HCT116 (cell line): ENCODE data around the gene GRIK4. TPM values are rescaled to one million over a fixed set of nuclear protein-coding genes. Genes with fewer than 3 reads are reported as not detected.

Experiments
- ATAC-seq: fragments of 200-7000 bp; cut with Tn5 transposase; 2 replicates; pipeline ENCODE4 v1.9.1; 2020; ENCODE audit warnings: mild to moderate bottlenecking, moderate library complexity
- BruUV-seq: library from RNA; stranded (reverse); fragments of 400-500 nt; replicated peaks from 2 replicates; lab custom pipeline; 2021; lab: Mats Ljungman, UMichigan
- CTCF ChIA-PET: fragments of 300-600 bp; sonication (Branson Sonifier 250); formaldehyde crosslinking; loops from one replicate; lab custom pipeline; 2021; ENCODE audit warnings: antibody characterized with exemption; lab: Charles Lee
- POLR2A ChIA-PET: fragments of 300-600, 350-600 bp; sonication (Branson Sonifier 250); formaldehyde crosslinking; loops from one replicate; lab custom pipeline; 2021; ENCODE audit warnings: antibody characterized with exemption; lab: Charles Lee
- RAD21 ChIA-PET, 2 experiments: fragments of 300-600 bp; sonication (Branson Sonifier 250); formaldehyde crosslinking; loops; one replicate each; lab custom pipeline; 2023; ENCODE audit warnings: low total read pairs in 2 of 2; ENCODE audit not compliant: uncharacterized antibody in 2 of 2, unreplicated experiment in 2 of 2, low non-redundant PET in 1 of 2; lab: Charles Lee
- DNase-seq: peaks from one replicate; pipeline ENCODE4 v3.0.0-alpha.2; 2010; ENCODE audit warnings: low read depth, low spot score
- H2AFZ ChIP-seq: fragments of 200-600 bp; shearing (Covaris generic), sonication (generic); 2 replicates; pipeline ENCODE4 v1.6.1; 2017; ENCODE audit warnings: low read depth, mixed run types, mixed read lengths, antibody characterized with exemption, low read length; ENCODE audit not compliant: poor library complexity, severe bottlenecking
- H3K27ac ChIP-seq: 2 replicates; pipeline ENCODE4 v1.5.1; 2012; ENCODE audit warnings: low read depth, low read length
- H3K27me3 ChIP-seq: fragments of 200-600 bp; sonication (generic); 2 replicates; pipeline ENCODE4 v1.6.1; 2016; ENCODE audit warnings: mixed run types, low read length, mixed read lengths; ENCODE audit not compliant: insufficient read depth
- H3K36me3 ChIP-seq, 2 experiments: fragments of 200-500 bp in 1 of 2; fragments of 200-600 bp in 1 of 2; sonication (Bioruptor generic) in 1 of 2; sonication (generic) in 1 of 2; 2 replicates each; pipeline versions ENCODE4 v1.5.1 to v1.6.1; 2014 to 2016; ENCODE audit warnings: low read length in 2 of 2, inconsistent platforms in 1 of 2, mixed read lengths in 1 of 2, mixed run types in 1 of 2; ENCODE audit not compliant: insufficient read depth in 2 of 2, control insufficient read depth in 1 of 2
- H3K4me1 ChIP-seq, 2 experiments: fragments of 200-600 bp in 1 of 2; sonication (generic) in 1 of 2; 2 replicates each; pipeline versions ENCODE4 v1.5.1 to v1.6.1; 2012 to 2017; ENCODE audit warnings: low read length in 2 of 2, inconsistent platforms in 1 of 2, mild to moderate bottlenecking in 1 of 2, mixed read lengths in 1 of 2, mixed run types in 1 of 2, moderate library complexity in 1 of 2; ENCODE audit not compliant: insufficient read depth in 2 of 2, control insufficient read depth in 1 of 2
- H3K4me2 ChIP-seq: fragments of 200-600 bp; sonication (generic); 2 replicates; pipeline ENCODE4 v1.6.1; 2017; ENCODE audit warnings: mixed run types, low read length, mixed read lengths
- H3K4me3 ChIP-seq, 2 experiments: fragments of 200-600 bp in 1 of 2; sonication (generic) in 1 of 2; replicated peaks in 1 of 2; 2 replicates each; pipeline ENCODE4 v1.5.1; 2011 to 2016; ENCODE audit warnings: low read length in 2 of 2, control low read depth in 1 of 2, low read depth in 1 of 2, mild to moderate bottlenecking in 1 of 2, mixed read lengths in 1 of 2, mixed run types in 1 of 2
- H3K79me2 ChIP-seq: fragments of 200-600 bp; sonication (generic); 2 replicates; pipeline ENCODE4 v1.6.1; 2017; ENCODE audit warnings: mild to moderate bottlenecking, mixed run types, low read length, moderate library complexity, mixed read lengths; ENCODE audit not compliant: insufficient read depth
- H3K9ac ChIP-seq: fragments of 200-600 bp; sonication (generic); 2 replicates; pipeline ENCODE4 v1.6.1; 2016; ENCODE audit warnings: low read length, mixed read lengths
- H3K9me2 ChIP-seq: fragments of 200-600 bp; sonication (generic), shearing (Covaris generic); 2 replicates; pipeline ENCODE4 v1.6.1; 2017; ENCODE audit warnings: mixed run types, mild to moderate bottlenecking, moderate library complexity; ENCODE audit not compliant: insufficient read depth
- H3K9me3 ChIP-seq, 2 experiments: fragments of 200-500 bp in 1 of 2; fragments of 200-600 bp in 1 of 2; sonication (Bioruptor generic) in 1 of 2; sonication (generic) in 1 of 2; 2 replicates each; pipeline ENCODE4 v1.6.1; 2014 to 2017; ENCODE audit warnings: low read length in 2 of 2, mixed read lengths in 2 of 2, inconsistent platforms in 1 of 2, low read depth in 1 of 2, mild to moderate bottlenecking in 1 of 2, mixed run types in 1 of 2, moderate library complexity in 1 of 2; ENCODE audit not compliant: control insufficient read depth in 1 of 2, insufficient read depth in 1 of 2
- H4K20me1 ChIP-seq: fragments of 200-600 bp; sonication (generic), shearing (Covaris generic); 2 replicates; pipeline ENCODE4 v1.6.1; 2017; ENCODE audit warnings: mixed run types, mild to moderate bottlenecking, moderate library complexity; ENCODE audit not compliant: insufficient read depth
- CEBPB ChIP-seq: IDR thresholded peaks from 2 replicates; pipeline ENCODE4 v1.6.1; 2012; ENCODE audit warnings: low read depth
- EGR1 ChIP-seq: IDR thresholded peaks from 2 replicates; pipeline ENCODE4 v1.6.1; 2012; ENCODE audit warnings: low read depth
- ELF1 ChIP-seq: IDR thresholded peaks from 2 replicates; pipeline ENCODE4 v1.6.1; 2012; ENCODE audit warnings: low read depth, borderline replicate concordance
- EZH2phosphoT487 ChIP-seq: fragments of 200-600 bp; IDR thresholded peaks from 2 replicates; pipeline ENCODE4 v1.6.1; 2018; ENCODE audit warnings: antibody characterized with exemption, borderline replicate concordance
- FOSL1 ChIP-seq: IDR thresholded peaks from 2 replicates; pipeline ENCODE4 v1.6.1; 2012; ENCODE audit warnings: low read depth
- JUND ChIP-seq: IDR thresholded peaks from 2 replicates; pipeline ENCODE4 v1.6.1; 2012
- POLR2A ChIP-seq: IDR thresholded peaks from 2 replicates; pipeline ENCODE4 v1.7.0; 2011; ENCODE audit warnings: borderline replicate concordance; ENCODE audit not compliant: insufficient read depth, insufficient read length; ENCODE audit errors: extremely low read depth
- SIN3A ChIP-seq: IDR thresholded peaks from 2 replicates; pipeline ENCODE4 v1.6.1; 2012; ENCODE audit warnings: low read depth
- SP1 ChIP-seq: IDR thresholded peaks from 2 replicates; pipeline ENCODE4 v1.6.1; 2012; ENCODE audit warnings: low read depth
- SRF ChIP-seq: IDR thresholded peaks from 2 replicates; pipeline ENCODE4 v1.6.1; 2012; ENCODE audit warnings: low read depth
- ZFX ChIP-seq: fragments of 450-650 bp; IDR thresholded peaks from 2 replicates; pipeline ENCODE4 v1.6.1; 2017
- ZNF274 ChIP-seq: fragments of 200-500 bp; sonication (Bioruptor generic); IDR thresholded peaks from 2 replicates; pipeline ENCODE4 v1.6.1; 2014; ENCODE audit warnings: mild to moderate bottlenecking, low read depth, low read length, inconsistent platforms
- intact Hi-C: fragments of 100-400 bp; cut with micrococcal nuclease; formaldehyde crosslinking; loops from 2 replicates; pipeline ENCODE4 v1.10.0; 2022
- total RNA-seq: library from RNA; stranded (reverse); gene quantifications from one replicate; pipeline ENCODE4 v1.2.1, GENCODE V29; 2021; ENCODE audit not compliant: unreplicated experiment
- TF ChIP-seq, protein P1 (sequence below): IDR thresholded peaks from 2 replicates; pipeline ENCODE4 v1.6.1; 2011; ENCODE audit warnings: mild to moderate bottlenecking, low read length, moderate library complexity; ENCODE audit not compliant: insufficient replicate concordance; ENCODE audit errors: extremely low read depth
- TF ChIP-seq, protein P2 (sequence below), 3 experiments: fragments of 200-600 bp in 1 of 3; sonication (generic) in 1 of 3; IDR thresholded peaks in 2 of 3; conservative IDR thresholded peaks in 1 of 3; 2 replicates each; pipeline ENCODE4 v1.5.1; 2012 to 2017; ENCODE audit warnings: low read depth in 2 of 3, low read length in 2 of 3, antibody characterized with exemption in 1 of 3, borderline replicate concordance in 1 of 3, control low read depth in 1 of 3, mild to moderate bottlenecking in 1 of 3, mixed read lengths in 1 of 3, mixed run types in 1 of 3, moderate library complexity in 1 of 3; ENCODE audit not compliant: insufficient read depth in 1 of 3
- TF ChIP-seq, protein P3 (sequence below): IDR thresholded peaks from 2 replicates; pipeline ENCODE4 v1.6.1; 2012; ENCODE audit warnings: low read depth

GRIK4 gene
- total RNA-seq, 1 experiment from 2014 or later, result 0.52 TPM

DNA sequence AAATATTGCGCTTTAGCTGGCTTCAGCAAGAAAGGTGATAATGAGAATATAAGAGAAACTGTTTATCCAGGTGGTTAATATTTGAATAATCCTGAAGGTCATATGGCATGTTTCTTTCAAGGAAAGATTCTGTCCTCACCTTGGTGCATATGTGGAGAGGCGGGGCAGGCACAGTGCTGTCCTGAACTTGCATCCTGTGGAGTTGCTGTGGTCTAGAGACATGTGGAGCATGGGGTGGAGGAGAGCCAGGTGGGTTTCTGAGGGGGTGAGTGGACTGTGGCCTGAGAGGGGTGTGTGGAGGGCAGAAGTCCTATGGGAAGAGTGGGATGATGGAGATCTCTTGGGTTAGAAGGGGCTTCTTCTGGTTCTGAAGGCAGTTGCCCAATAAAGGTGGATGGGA, 65.5 kb downstream of the GRIK4 start:
- Histone ChIP-seq H3K4me1 (no peaks in the 10 kb centered on the region), H3K9me2 (no peaks in the 10 kb centered on the region), H3K79me2 (no peaks in the 10 kb centered on the region), H3K4me2 (no peak overlapping the region), H3K4me3 (no peak overlapping the region), H3K27ac (no peak overlapping the region), H2AFZ (no peak overlapping the region), H3K36me3 (no peaks in the 10 kb centered on the region), H3K27me3 (peaks cover 4% of the 10 kb centered on the region; the same call in 1 of the 2 replicates), H3K9ac (no peak overlapping the region), H3K9me3 (no peaks in the 10 kb centered on the region), H4K20me1 (no peaks in the 10 kb centered on the region)
- DNase-seq, result no peak
- ChIA-PET RAD21 (no interaction called here), POLR2A (no interaction called here), CTCF (no interaction called here)
- no peak for ATAC-seq
- intact Hi-C loops, result no loop called here
- TF ChIP-seq SP1 (no peak), ZNF274 (no peak), ZFX (no peak), FOSL1 (no peak), EGR1 (no peak), CEBPB (no peak), JUND (no peak), SIN3A (no peak), EZH2phosphoT487 (no peak), ELF1 (no peak), POLR2A (no peak), SRF (no peak)
- TF ChIP-seq, protein P1, sequence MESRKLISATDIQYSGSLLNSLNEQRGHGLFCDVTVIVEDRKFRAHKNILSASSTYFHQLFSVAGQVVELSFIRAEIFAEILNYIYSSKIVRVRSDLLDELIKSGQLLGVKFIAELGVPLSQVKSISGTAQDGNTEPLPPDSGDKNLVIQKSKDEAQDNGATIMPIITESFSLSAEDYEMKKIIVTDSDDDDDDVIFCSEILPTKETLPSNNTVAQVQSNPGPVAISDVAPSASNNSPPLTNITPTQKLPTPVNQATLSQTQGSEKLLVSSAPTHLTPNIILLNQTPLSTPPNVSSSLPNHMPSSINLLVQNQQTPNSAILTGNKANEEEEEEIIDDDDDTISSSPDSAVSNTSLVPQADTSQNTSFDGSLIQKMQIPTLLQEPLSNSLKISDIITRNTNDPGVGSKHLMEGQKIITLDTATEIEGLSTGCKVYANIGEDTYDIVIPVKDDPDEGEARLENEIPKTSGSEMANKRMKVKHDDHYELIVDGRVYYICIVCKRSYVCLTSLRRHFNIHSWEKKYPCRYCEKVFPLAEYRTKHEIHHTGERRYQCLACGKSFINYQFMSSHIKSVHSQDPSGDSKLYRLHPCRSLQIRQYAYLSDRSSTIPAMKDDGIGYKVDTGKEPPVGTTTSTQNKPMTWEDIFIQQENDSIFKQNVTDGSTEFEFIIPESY, result no peak
- TF ChIP-seq, protein P2, sequence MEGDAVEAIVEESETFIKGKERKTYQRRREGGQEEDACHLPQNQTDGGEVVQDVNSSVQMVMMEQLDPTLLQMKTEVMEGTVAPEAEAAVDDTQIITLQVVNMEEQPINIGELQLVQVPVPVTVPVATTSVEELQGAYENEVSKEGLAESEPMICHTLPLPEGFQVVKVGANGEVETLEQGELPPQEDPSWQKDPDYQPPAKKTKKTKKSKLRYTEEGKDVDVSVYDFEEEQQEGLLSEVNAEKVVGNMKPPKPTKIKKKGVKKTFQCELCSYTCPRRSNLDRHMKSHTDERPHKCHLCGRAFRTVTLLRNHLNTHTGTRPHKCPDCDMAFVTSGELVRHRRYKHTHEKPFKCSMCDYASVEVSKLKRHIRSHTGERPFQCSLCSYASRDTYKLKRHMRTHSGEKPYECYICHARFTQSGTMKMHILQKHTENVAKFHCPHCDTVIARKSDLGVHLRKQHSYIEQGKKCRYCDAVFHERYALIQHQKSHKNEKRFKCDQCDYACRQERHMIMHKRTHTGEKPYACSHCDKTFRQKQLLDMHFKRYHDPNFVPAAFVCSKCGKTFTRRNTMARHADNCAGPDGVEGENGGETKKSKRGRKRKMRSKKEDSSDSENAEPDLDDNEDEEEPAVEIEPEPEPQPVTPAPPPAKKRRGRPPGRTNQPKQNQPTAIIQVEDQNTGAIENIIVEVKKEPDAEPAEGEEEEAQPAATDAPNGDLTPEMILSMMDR (IDR thresholded peaks at IDR 0.05 in 2 of 3, conservative IDR thresholded peaks at IDR 0.05 in 1 of 3; ENCODE audit: borderline replicate concordance in 1 of 3, insufficient read depth in 1 of 3, low read depth in 2 of 3, low read length in 2 of 3), result no peak
- TF ChIP-seq, protein P3, sequence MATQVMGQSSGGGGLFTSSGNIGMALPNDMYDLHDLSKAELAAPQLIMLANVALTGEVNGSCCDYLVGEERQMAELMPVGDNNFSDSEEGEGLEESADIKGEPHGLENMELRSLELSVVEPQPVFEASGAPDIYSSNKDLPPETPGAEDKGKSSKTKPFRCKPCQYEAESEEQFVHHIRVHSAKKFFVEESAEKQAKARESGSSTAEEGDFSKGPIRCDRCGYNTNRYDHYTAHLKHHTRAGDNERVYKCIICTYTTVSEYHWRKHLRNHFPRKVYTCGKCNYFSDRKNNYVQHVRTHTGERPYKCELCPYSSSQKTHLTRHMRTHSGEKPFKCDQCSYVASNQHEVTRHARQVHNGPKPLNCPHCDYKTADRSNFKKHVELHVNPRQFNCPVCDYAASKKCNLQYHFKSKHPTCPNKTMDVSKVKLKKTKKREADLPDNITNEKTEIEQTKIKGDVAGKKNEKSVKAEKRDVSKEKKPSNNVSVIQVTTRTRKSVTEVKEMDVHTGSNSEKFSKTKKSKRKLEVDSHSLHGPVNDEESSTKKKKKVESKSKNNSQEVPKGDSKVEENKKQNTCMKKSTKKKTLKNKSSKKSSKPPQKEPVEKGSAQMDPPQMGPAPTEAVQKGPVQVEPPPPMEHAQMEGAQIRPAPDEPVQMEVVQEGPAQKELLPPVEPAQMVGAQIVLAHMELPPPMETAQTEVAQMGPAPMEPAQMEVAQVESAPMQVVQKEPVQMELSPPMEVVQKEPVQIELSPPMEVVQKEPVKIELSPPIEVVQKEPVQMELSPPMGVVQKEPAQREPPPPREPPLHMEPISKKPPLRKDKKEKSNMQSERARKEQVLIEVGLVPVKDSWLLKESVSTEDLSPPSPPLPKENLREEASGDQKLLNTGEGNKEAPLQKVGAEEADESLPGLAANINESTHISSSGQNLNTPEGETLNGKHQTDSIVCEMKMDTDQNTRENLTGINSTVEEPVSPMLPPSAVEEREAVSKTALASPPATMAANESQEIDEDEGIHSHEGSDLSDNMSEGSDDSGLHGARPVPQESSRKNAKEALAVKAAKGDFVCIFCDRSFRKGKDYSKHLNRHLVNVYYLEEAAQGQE, result no peak
- BruUV-seq, result no TSS peak
